ENCODE results near the gene LPP. TPM values are rescaled to one million over a fixed set of nuclear protein-coding genes. Genes with fewer than 3 reads are reported as not detected.

Gene LPP
- total RNA-seq, 1 experiment from 2014 or later = 148 TPM

DNA sequence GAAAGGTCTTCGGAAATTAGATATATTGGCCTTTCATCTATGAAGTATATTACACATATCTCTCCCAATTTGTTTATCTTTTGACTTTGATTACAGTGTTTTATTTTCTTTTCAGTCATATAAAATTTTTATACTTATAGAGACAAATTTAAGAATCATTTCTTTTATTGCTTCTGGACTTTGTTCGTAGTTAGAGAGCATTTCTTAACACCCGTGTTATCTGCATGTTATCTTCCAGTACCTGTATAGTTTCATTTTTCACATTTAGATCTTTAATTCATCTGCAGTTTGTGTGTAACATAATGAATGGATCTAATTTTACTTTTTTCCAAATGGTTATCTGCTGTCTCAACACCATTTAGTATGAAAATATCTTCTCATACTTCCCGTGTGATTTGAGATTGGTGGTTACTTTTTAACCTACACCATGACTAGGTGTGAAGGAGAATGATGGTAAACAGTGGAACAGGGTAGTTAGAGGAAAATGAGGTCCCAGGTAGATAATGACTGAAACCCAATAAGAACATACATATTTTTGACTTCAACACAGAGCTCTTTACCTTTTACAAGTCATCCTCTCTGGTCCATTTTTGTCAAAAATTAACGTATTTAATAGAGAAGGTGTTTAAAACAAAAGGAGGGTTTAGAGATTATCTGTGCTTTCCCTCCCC is 99.3 kb downstream of the LPP start:
- H3K4me1 ChIP-seq (replicated peaks; ENCODE audit: insufficient read depth) = no peaks in the 10 kb centered on the region
- intact Hi-C loops (cut with micrococcal nuclease; ENCODE audit: unreplicated experiment) = no loop called here

DNA sequence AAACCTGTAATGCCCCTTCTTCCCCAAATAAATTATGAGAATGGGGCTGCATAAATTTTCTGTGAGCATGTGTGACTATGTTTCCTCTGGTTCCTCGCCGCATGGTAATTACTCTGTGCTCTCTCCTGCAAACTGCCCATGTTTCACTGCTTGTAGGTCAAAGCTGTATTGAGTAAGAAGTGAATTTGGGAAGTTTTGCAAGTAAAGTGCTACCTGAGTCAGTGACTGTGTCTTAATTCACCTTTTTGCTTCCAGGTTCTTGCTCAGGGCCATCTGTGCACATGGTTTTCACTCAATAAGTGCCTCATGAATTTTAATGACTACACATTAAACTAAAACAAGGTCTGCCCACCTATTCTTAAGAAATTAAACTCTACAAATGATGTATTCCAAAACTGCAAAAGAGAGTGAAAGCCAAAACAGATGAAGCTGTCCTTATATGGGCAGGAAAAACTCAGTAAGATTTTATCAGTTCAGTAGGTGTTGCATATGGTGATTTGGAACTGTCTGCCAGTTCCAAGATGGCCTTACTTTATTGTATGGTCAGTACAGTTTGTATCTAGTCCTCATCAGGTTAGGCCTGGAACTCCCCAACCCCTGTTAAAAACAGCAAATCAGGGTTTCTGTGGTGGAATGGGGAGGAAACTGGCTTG is 100.0 kb downstream of the LPP start:
- H3K9me3 ChIP-seq (ENCODE audit: insufficient read depth, low read depth) = no peaks in the 10 kb centered on the region
- no peaks in the 10 kb centered on the region for H4K20me1 ChIP-seq (ENCODE audit: insufficient read depth)
- no peaks in the 10 kb centered on the region for H3F3A ChIP-seq (ENCODE audit: insufficient read depth, low read depth)
- BruUV-seq (replicated peaks) = no TSS peak
- no peak overlapping the region for H2AFZ ChIP-seq
- no peaks in the 10 kb centered on the region for H3K27me3 ChIP-seq (ENCODE audit: insufficient read depth, low read depth)
- no peak overlapping the region for H3K27ac ChIP-seq
- ChIA-PET CTCF (no interaction called here), POLR2A (ENCODE audit: unreplicated experiment) (no interaction called here)
- H3K79me2 ChIP-seq (ENCODE audit: low read depth) = peaks cover 9% of the 10 kb centered on the region; the same call in 1 of the 2 replicates
- intact Hi-C loops (cut with micrococcal nuclease; ENCODE audit: unreplicated experiment) = no loop called here
- H3K36me3 ChIP-seq (ENCODE audit: low read depth) = peaks cover 6% of the 10 kb centered on the region; the same call in 1 of the 2 replicates
- H3K4me1 ChIP-seq (replicated peaks; ENCODE audit: insufficient read depth) = peaks cover 2% of the 10 kb centered on the region; the same call in 1 of the 2 replicates
- H3K9me2 ChIP-seq (ENCODE audit: insufficient read depth) = no peaks in the 10 kb centered on the region
- TF ChIP-seq EZH2 (IDR thresholded peaks at IDR 0.05; ENCODE audit: low read depth) = no peak
- TF ChIP-seq, protein P1, sequence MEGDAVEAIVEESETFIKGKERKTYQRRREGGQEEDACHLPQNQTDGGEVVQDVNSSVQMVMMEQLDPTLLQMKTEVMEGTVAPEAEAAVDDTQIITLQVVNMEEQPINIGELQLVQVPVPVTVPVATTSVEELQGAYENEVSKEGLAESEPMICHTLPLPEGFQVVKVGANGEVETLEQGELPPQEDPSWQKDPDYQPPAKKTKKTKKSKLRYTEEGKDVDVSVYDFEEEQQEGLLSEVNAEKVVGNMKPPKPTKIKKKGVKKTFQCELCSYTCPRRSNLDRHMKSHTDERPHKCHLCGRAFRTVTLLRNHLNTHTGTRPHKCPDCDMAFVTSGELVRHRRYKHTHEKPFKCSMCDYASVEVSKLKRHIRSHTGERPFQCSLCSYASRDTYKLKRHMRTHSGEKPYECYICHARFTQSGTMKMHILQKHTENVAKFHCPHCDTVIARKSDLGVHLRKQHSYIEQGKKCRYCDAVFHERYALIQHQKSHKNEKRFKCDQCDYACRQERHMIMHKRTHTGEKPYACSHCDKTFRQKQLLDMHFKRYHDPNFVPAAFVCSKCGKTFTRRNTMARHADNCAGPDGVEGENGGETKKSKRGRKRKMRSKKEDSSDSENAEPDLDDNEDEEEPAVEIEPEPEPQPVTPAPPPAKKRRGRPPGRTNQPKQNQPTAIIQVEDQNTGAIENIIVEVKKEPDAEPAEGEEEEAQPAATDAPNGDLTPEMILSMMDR (conservative IDR thresholded peaks at IDR 0.05) = no peak
- no peak for DNase-seq
- H3K4me2 ChIP-seq = no peak overlapping the region
- H3K4me3 ChIP-seq = no peak overlapping the region

More for the DNA sequence above, 99.3 kb downstream of the LPP start:
- Histone ChIP-seq H3K9me2 (ENCODE audit: insufficient read depth) (no peaks in the 10 kb centered on the region), H2AFZ (no peak overlapping the region), H4K20me1 (ENCODE audit: insufficient read depth) (no peaks in the 10 kb centered on the region), H3K9me3 (ENCODE audit: insufficient read depth, low read depth) (no peaks in the 10 kb centered on the region), H3K79me2 (ENCODE audit: low read depth) (peaks cover 9% of the 10 kb centered on the region; the same call in 1 of the 2 replicates), H3K36me3 (ENCODE audit: low read depth) (peaks cover 6% of the 10 kb centered on the region; the same call in 1 of the 2 replicates), H3F3A (ENCODE audit: insufficient read depth, low read depth) (no peaks in the 10 kb centered on the region), H3K27me3 (ENCODE audit: insufficient read depth, low read depth) (no peaks in the 10 kb centered on the region), H3K4me2 (no peak overlapping the region), H3K4me3 (no peak overlapping the region), H3K27ac (no peak overlapping the region)
- BruUV-seq (replicated peaks) = no TSS peak
- no peak for TF ChIP-seq EZH2 (IDR thresholded peaks at IDR 0.05; ENCODE audit: low read depth)
- TF ChIP-seq, protein P1 (conservative IDR thresholded peaks at IDR 0.05) = no peak
- DNase-seq = no peak
- ChIA-PET CTCF (no interaction called here), POLR2A (ENCODE audit: unreplicated experiment) (interaction anchor here (0.6 kb wide), 1 partner anchor 576 kb away, joined by 4 read pairs; no protein-coding TSS in a partner anchor)

DNA sequence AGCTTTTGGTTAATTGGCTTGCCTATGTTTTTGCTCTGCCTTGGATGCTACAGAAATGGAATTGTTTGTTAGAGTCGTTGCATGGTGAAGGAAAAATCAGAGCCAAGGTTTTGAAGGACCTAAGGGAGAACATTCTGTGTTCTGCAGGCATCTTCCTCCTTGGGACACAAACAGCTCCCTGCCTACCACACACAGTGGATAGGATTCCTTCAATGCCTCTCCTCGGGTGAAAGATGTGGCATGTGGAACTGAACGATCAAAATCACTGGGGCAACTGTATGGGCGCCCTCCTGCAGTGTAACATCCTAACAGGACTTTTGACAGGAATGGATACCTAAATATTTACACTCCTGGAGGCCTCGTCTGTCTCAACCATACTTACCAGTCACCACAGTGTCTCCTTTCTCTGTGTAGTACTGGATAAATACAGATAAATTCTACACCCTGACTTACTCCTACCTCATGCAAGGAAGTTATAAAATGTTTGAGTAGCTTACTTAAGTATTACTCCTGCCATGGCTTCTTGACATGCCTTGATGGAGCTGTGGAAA is 100.6 kb downstream of the LPP start:
- peaks cover 8% of the 10 kb centered on the region; the same call in 1 of the 2 replicates for H3K4me1 ChIP-seq (replicated peaks; ENCODE audit: insufficient read depth)
- POLR2A ChIA-PET (ENCODE audit: unreplicated experiment) = no interaction called here
- H2AFZ ChIP-seq = no peak overlapping the region
- no peak for DNase-seq
- CTCF ChIA-PET = no interaction called here
- H3K27ac ChIP-seq = no peak overlapping the region
- H3F3A ChIP-seq (ENCODE audit: insufficient read depth, low read depth) = no peaks in the 10 kb centered on the region
- no peaks in the 10 kb centered on the region for H3K9me2 ChIP-seq (ENCODE audit: insufficient read depth)
- BruUV-seq (replicated peaks) = no TSS peak
- no peak overlapping the region for H3K4me3 ChIP-seq
- H3K27me3 ChIP-seq (ENCODE audit: insufficient read depth, low read depth) = no peaks in the 10 kb centered on the region
- no peaks in the 10 kb centered on the region for H3K9me3 ChIP-seq (ENCODE audit: insufficient read depth, low read depth)
- intact Hi-C loops (cut with micrococcal nuclease; ENCODE audit: unreplicated experiment) = no loop called here
- H4K20me1 ChIP-seq (ENCODE audit: insufficient read depth) = no peaks in the 10 kb centered on the region
- H3K79me2 ChIP-seq (ENCODE audit: low read depth) = peaks cover 9% of the 10 kb centered on the region; the same call in 1 of the 2 replicates
- no peak for TF ChIP-seq EZH2 (IDR thresholded peaks at IDR 0.05; ENCODE audit: low read depth)
- TF ChIP-seq, protein P1 (conservative IDR thresholded peaks at IDR 0.05) = no peak
- H3K4me2 ChIP-seq = no peak overlapping the region
- H3K36me3 ChIP-seq (ENCODE audit: low read depth) = peaks cover 6% of the 10 kb centered on the region; the same call in 1 of the 2 replicates

All from PC-9 (cell line).